ENCODE data around the gene TACC2.
"Not testable (repeated sequence)": the region's sequence is repeated elsewhere in the genome, so short reads cannot be mapped to it uniquely, and the experiment has no call there.

TACC2 gene

GRCh38 chr10:122102146-122102868, 113.3 kb downstream of the TACC2 start:
- TF ChIP-seq, protein P1, sequence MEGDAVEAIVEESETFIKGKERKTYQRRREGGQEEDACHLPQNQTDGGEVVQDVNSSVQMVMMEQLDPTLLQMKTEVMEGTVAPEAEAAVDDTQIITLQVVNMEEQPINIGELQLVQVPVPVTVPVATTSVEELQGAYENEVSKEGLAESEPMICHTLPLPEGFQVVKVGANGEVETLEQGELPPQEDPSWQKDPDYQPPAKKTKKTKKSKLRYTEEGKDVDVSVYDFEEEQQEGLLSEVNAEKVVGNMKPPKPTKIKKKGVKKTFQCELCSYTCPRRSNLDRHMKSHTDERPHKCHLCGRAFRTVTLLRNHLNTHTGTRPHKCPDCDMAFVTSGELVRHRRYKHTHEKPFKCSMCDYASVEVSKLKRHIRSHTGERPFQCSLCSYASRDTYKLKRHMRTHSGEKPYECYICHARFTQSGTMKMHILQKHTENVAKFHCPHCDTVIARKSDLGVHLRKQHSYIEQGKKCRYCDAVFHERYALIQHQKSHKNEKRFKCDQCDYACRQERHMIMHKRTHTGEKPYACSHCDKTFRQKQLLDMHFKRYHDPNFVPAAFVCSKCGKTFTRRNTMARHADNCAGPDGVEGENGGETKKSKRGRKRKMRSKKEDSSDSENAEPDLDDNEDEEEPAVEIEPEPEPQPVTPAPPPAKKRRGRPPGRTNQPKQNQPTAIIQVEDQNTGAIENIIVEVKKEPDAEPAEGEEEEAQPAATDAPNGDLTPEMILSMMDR (IDR thresholded peaks at IDR 0.05; ENCODE audit: low read depth, low read length): no peak
- H3K4me3 ChIP-seq (replicated peaks in 1 of 2; ENCODE audit: low read depth in 2 of 2, low read length in 2 of 2): no peak overlapping the region
- DNase-seq (ENCODE audit: low read depth in 2 of 2): no peak

DNA sequence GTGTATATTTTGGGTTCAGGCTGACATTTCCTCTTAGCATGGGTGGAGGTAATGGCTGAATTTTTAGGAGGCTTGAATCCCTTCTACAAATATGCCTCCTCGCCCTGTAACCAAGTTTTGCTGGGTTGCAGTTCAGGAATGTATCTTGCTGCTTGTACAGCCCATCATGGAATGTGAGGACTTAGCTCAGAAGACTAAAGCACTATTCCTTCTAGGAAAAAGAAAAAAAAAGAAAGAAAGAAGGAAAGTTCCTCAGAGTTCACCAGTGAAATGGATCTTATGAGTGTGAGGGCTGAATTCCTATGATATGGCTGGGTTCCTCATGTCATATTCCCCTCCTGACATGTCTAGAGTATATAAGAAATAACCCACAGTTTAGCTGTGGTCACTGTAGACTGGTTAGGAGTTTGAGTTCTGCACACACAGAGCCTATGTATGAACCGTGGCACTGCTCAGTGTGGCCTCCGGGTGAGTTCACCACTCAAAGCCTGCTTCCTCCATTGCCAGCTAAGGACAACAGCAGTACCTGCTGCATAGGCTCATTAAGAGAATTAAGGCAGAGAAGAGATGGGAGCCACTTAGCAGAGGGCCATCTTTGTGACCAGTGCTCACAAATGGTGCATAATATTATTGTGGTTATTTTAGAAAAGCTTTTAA, 114.0 kb downstream of the TACC2 start:
- no peak overlapping the region for H3K4me3 ChIP-seq (replicated peaks in 1 of 2; ENCODE audit: low read depth in 2 of 2, low read length in 2 of 2)
- TF ChIP-seq, protein P1 (IDR thresholded peaks at IDR 0.05; ENCODE audit: low read depth, low read length): no peak
- DNase-seq (ENCODE audit: low read depth in 2 of 2): peak in 1 of 2 donors; percentile 14

DNA sequence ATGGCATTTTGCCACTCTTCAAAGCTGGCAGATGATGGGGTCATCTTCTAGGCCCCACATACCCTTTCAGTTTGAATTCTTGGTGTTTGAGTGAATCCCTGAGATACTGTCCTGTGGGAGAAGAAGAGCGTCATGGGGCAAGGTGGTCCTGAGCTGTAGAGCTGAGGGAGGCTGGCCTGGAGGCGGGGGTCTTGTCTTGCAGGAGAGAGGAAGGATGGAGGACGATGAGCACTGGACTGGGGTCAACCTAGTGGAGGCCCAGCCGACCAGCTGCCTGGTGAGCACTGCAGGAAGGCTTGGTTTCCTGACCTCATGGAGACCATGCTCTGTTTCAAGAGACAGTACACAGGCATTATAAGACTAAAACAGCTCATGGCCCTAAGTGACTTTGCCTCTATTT, 114.6 kb downstream of the TACC2 start:
- DNase-seq (ENCODE audit: low read depth in 2 of 2): no peak
- no peak overlapping the region for H3K4me3 ChIP-seq (replicated peaks in 1 of 2; ENCODE audit: low read depth in 2 of 2, low read length in 2 of 2)
- TF ChIP-seq, protein P1 (IDR thresholded peaks at IDR 0.05; ENCODE audit: low read depth, low read length): no peak

DNA sequence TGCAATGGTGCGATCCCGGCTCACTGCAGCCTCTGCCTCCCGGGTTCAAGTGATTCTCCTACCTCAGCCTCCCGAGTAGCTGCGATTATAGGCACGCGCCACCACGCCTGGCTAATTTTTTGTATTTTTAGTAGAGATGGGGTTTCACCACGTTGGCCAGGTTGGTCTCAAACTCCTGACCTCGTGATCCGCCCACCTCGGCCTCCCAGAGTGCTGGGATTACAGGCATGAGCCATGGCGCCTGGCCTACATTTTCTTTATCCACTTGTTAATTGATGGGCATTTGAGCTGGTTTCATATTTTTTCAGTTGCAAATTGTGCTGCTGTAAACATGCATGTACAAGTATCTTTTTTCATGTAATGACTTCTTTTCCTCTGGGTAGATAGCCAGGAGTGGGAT, 119.8 kb downstream of the TACC2 start:
- DNase-seq (ENCODE audit: low read depth in 2 of 2); H3K4me3 ChIP-seq (replicated peaks in 1 of 2; ENCODE audit: low read depth in 2 of 2, low read length in 2 of 2): not testable (repeated sequence)

GRCh38 chr10:122112021-122112616, 123.2 kb downstream of the TACC2 start:
- peak; percentile 32 to 60 for DNase-seq (ENCODE audit: low read depth in 2 of 2)
- TF ChIP-seq, protein P1 (IDR thresholded peaks at IDR 0.05; ENCODE audit: low read depth, low read length): no peak
- peak overlapping the region; percentile 19 to 71 for H3K4me3 ChIP-seq (replicated peaks in 1 of 2; ENCODE audit: low read depth in 2 of 2, low read length in 2 of 2)

- TF ChIP-seq, protein P1 (IDR thresholded peaks at IDR 0.05; ENCODE audit: low read depth, low read length): peak; percentile 32
- peak overlapping the region; percentile 71 to 81 for H3K4me3 ChIP-seq (replicated peaks in 1 of 2; ENCODE audit: low read depth in 2 of 2, low read length in 2 of 2)
- DNase-seq (ENCODE audit: low read depth in 2 of 2): peak; percentile 93 to 97
Measured at GRCh38 chr10:122112625-122113160, 123.7 kb downstream of the TACC2 start.

Data from cardiac fibroblast (primary cell).